HuH-7.5 (cell line): ENCODE results near the gene FOXR2.

Experiments used
- DNase-seq: peaks from one replicate; pipeline ENCODE4 v3.0.0; 2011; ENCODE audit warnings: low spot score

Gene FOXR2

GRCh38 chrX:55623100-55623499 lies at the start of gene FOXR2:
FOXR2 (plus strand) TSS chrX:55623400; CDS start chrX:55623712, 312 bp downstream.
- DNase-seq, result no peak

GRCh38 chrX:55579115-55579514 lies 44.1 kb upstream of the FOXR2 start:
- DNase-seq, result no peak

DNA sequence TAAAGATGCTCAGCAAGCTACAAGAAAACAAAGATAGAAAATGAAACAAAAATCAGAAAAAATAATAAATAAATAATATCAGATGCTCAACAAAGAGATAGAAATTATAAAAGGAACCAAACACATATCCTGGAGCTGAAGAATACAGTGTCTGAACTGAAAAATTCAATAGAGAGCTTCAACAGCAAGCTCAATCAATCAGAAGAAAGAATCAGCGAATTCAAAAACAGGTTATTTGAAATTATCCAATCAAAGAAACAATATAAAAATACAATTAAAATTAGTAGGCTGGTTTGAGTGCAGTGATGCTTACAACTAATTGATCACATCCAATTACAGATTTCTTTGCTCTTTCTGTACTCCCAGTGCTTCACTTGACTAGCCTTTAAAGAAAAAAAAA lies 40.8 kb upstream of the FOXR2 start:
- DNase-seq, result no peak

- DNase-seq, result no peak
Observed at GRCh38 chrX:55593296-55593695, 29.9 kb upstream of the FOXR2 start.

DNA sequence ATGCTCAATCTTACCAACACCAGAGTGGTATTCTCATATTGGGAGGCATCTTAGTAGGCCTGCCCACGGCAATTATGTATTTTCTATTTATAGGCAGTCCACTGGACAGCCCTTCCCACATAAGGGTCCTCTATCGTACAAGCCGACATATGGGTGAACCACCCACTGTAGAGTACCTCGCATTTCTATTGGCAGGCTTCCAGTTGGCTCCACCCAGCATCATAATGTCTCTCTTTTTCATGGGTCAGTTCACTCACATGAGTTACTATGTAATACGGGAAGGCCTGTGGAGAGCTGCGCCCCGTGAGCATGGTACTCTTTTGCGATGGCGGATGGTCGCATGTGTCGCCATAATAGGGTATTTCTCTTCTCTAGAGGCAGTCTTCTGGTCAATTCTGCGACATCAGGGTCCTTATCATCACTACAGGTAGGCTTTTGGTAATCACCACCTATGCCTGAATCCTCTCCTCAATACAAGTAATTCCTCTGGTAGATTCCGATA lies 29.4 kb upstream of the FOXR2 start:
- no peak for DNase-seq

DNA sequence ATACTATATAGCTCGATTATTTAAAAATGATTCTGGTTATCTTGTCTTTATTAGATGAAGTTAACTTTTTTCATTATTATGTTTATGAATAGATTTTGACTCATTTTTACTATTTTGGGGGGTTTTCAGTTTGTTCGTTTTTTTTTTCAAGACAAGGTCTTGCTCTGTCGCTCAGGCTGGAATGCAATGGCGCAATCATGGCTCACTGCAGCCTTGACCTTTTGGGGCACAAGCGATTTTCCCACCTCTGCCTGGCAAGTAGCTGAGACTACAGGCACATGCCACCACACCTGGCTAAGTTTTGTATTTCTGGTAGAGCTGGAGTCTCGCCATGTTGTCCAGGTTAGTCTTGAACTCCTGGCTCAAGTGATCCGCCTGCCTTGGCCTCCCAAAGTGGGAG lies 24.9 kb upstream of the FOXR2 start:
- no peak for DNase-seq

DNA sequence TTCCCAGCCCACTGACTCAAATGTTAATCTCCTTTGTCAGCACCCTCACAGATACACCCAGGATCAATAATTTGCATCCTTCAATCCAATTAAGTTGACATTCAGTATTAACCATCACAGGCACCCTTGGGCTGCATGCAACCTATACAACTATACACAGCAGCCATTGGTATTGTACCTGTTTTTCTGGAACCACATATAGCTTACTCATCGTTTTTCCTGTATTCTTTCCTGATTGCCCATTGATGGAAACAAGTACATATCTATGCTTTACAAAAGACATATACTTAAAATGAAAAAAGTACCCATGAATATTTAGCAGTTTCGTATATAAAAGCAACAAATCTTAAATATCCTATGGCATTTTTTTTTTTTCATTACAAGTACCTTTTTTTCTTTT lies 3.7 kb upstream of the FOXR2 start:
- no peak for DNase-seq

- no peak for DNase-seq
Observed at GRCh38 chrX:55624403-55624802, 1.2 kb downstream of the FOXR2 start.

DNA sequence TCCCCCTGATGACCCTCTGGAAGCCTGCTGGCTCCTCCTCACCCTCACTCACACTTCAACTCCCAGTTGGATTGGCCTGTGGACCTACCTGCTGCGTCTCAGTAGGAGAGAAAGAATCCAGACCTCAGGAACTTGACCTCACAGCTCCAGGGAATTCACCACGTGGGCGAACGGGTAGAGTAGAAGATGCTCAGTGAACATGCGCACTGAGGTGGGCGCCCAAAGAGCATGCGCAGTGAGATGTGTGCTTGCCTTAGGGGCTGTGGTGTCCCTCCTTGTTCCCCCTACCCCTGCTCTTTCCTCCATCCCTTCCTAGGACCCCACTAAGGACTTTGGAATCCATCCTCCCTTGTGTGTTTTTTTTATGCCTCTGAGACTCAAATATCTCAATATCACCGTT lies 12.9 kb downstream of the FOXR2 start:
- no peak for DNase-seq

GRCh38 chrX:55638933-55639332 lies 15.7 kb downstream of the FOXR2 start:
- no peak for DNase-seq

- no peak for DNase-seq
Observed at GRCh38 chrX:55640854-55641253, 17.7 kb downstream of the FOXR2 start.

GRCh38 chrX:55648434-55648833 lies 25.2 kb downstream of the FOXR2 start:
- no peak for DNase-seq

- DNase-seq, result no peak
Observed at GRCh38 chrX:55659931-55660330, 36.7 kb downstream of the FOXR2 start.

DNA sequence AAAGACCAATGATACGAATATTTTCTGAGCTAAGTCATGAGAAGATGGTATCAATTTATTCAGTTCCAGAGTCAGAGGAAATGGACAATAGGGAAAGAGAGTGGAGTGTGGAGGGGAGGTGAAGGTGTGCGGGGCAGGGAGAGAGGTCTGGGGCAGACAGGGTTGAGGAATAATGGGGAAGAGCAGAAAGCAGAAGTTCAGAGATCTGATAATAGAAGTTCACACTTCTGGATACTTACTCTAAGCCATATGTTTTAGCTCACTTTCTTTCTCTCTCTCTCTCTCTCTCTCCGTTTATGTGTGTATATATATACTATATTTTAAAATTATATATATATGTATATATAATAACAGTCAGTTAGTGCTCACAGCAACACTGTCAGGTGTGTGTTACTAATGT lies 40.4 kb downstream of the FOXR2 start:
- no peak for DNase-seq

- no peak for DNase-seq
Observed at GRCh38 chrX:55668084-55668483, 44.9 kb downstream of the FOXR2 start.
